Osteocyte (in vitro differentiated cells): Measurements from ENCODE around the gene YIPF6. TPM values are rescaled to one million over a fixed set of nuclear protein-coding genes. Genes with fewer than 3 reads are reported as not detected.
"Not testable (repeated sequence)": the region's sequence is repeated elsewhere in the genome, so short reads cannot be mapped to it uniquely, and the experiment has no call there.

Experiments
- DNase-seq: peaks from one replicate; pipeline ENCODE4 v3.0.0; 2021; ENCODE audit warnings: mixed read lengths; ENCODE audit not compliant: unreplicated experiment; ENCODE audit errors: extremely low spot score
- H3K27ac Mint-ChIP-seq: one replicate; pipeline ENCODE4 v1.8.0; 2021; ENCODE audit warnings: mild to moderate bottlenecking, mixed read lengths; ENCODE audit not compliant: unreplicated experiment
- H3K27me3 Mint-ChIP-seq: one replicate; pipeline ENCODE4 v1.8.0; 2021; ENCODE audit warnings: mixed read lengths; ENCODE audit not compliant: unreplicated experiment
- H3K36me3 Mint-ChIP-seq: one replicate; pipeline ENCODE4 v1.8.0; 2021; ENCODE audit warnings: mixed read lengths; ENCODE audit not compliant: unreplicated experiment
- H3K4me1 Mint-ChIP-seq: one replicate; pipeline ENCODE4 v1.8.0; 2021; ENCODE audit warnings: mixed read lengths; ENCODE audit not compliant: unreplicated experiment
- H3K4me3 Mint-ChIP-seq: one replicate; pipeline ENCODE4 v1.8.0; 2021; ENCODE audit warnings: mild to moderate bottlenecking, moderate library complexity, mixed read lengths; ENCODE audit not compliant: unreplicated experiment
- H3K9me3 Mint-ChIP-seq: one replicate; pipeline ENCODE4 v1.8.0; 2021; ENCODE audit warnings: mixed read lengths; ENCODE audit not compliant: unreplicated experiment
- total RNA-seq: library from RNA; stranded (reverse); gene quantifications from 2 replicates; pipeline ENCODE4 v1.2.1, GENCODE V29; 2021
- TF ChIP-seq, protein P1 (sequence below): fragments of 200-600 bp; sonication (generic); IDR thresholded peaks from 2 replicates; pipeline ENCODE4 v1.5.0; 2021; ENCODE audit warnings: antibody characterized with exemption, mild to moderate bottlenecking, moderate library complexity

The YIPF6 gene
- total RNA-seq, 1 donor from 2014 or later, result 40.0 TPM

DNA sequence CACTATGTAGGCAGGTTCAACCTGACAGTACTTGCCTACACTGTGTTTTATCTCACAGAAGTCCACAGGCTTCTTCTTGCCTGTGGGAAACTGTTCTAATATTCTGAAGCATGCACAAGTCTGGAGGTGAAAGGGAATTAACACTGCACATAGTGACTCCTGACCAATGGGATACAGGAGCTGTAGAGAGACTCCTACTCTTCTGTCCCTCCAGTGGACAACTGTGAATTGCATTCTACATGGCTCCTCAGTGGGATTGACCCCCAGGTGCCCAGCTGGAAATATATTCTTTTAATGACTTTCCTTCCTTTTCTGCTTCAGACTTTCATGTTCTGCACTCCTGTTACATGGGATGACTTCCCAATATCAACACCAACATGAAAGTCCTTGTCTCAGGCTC lies 8.2 kb upstream of the YIPF6 start:
- Mint-ChIP-seq H3K9me3 (no peaks in the 10 kb centered on the region), H3K4me1 (no peaks in the 10 kb centered on the region), H3K36me3 (no peaks in the 10 kb centered on the region), H3K27ac (no peak overlapping the region), H3K27me3 (no peaks in the 10 kb centered on the region), H3K4me3 (no peak overlapping the region)
- TF ChIP-seq, protein P1, sequence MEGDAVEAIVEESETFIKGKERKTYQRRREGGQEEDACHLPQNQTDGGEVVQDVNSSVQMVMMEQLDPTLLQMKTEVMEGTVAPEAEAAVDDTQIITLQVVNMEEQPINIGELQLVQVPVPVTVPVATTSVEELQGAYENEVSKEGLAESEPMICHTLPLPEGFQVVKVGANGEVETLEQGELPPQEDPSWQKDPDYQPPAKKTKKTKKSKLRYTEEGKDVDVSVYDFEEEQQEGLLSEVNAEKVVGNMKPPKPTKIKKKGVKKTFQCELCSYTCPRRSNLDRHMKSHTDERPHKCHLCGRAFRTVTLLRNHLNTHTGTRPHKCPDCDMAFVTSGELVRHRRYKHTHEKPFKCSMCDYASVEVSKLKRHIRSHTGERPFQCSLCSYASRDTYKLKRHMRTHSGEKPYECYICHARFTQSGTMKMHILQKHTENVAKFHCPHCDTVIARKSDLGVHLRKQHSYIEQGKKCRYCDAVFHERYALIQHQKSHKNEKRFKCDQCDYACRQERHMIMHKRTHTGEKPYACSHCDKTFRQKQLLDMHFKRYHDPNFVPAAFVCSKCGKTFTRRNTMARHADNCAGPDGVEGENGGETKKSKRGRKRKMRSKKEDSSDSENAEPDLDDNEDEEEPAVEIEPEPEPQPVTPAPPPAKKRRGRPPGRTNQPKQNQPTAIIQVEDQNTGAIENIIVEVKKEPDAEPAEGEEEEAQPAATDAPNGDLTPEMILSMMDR, result peak; percentile 47
- DNase-seq, result no peak

DNA sequence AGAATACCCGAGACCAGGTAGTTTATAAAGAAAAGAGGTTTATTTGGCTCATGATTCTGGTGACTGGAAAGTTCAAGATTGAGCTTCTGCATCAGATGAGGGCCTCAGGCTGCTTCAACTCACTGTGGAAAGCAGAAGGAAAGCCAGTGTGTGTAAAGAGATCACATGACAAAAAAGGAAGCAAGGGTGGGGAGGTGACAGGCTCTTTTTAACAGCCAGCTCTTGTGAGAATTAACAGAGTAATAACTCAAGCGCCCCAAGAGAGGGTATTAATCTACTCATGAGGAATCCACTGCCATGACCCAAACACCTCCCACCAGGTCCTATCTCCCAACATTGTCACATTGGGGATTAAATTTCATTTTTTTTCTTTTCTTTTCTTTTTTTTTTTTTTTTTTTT lies 6.3 kb upstream of the YIPF6 start:
- H3K27me3 Mint-ChIP-seq, result no peaks in the 10 kb centered on the region
- TF ChIP-seq, protein P1, result no peak
- H3K27ac Mint-ChIP-seq, result no peak overlapping the region
- no peaks in the 10 kb centered on the region for H3K36me3 Mint-ChIP-seq
- H3K9me3 Mint-ChIP-seq, result no peaks in the 10 kb centered on the region
- no peak overlapping the region for H3K4me3 Mint-ChIP-seq
- H3K4me1 Mint-ChIP-seq, result no peaks in the 10 kb centered on the region
- no peak for DNase-seq

DNA sequence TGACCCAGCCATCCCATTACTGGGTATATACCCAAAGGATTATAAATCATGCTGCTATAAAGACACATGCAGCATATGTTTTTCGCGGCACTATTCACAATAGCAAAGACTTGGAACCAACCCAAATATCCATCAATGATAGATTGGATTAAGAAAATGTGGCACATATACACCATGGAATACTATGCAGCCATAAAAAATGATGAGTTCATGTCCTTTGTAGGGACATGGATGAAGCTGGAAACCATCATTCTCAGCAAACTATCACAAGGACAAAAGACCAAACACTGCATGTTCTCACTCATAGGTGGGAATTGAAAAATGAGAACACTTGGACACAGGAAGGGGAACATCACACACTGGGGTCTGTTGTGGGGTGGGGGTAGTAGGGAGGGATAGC lies 5.1 kb upstream of the YIPF6 start:
- H3K4me3 Mint-ChIP-seq, H3K4me1 Mint-ChIP-seq, DNase-seq, H3K9me3 Mint-ChIP-seq, H3K36me3 Mint-ChIP-seq, H3K27ac Mint-ChIP-seq, H3K27me3 Mint-ChIP-seq: not testable (repeated sequence)

DNA sequence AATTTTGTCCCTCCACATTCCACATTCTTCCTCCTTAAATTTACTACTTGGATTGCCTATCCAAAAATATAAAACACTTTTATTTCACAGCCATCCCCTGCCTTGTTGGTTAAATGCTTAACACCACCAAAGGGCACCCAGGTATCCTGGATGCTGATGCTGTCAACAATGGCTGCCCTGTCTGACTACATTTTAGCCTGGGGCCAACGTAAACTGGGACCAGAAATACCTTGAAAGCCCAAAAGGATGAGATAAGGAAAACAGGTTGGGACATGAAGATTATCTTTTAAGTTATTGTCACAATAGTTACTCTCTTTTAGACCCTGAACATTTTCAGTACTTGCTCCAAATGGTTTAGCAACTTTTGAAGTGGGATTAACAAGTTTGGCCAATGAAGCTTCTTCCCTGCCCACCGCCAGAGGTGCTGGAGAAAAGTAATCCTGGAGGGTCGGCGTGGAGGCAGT lies 775 bp upstream of the YIPF6 start:
- H3K36me3 Mint-ChIP-seq, result no peaks in the 10 kb centered on the region
- H3K4me1 Mint-ChIP-seq, result peaks cover 10% of the 10 kb centered on the region
- peak overlapping the region; percentile 90 for H3K4me3 Mint-ChIP-seq
- TF ChIP-seq, protein P1, result peak; percentile 23
- peak overlapping the region; percentile 99 for H3K27ac Mint-ChIP-seq
- no peaks in the 10 kb centered on the region for H3K27me3 Mint-ChIP-seq
- no peaks in the 10 kb centered on the region for H3K9me3 Mint-ChIP-seq
- DNase-seq, result no peak

DNA sequence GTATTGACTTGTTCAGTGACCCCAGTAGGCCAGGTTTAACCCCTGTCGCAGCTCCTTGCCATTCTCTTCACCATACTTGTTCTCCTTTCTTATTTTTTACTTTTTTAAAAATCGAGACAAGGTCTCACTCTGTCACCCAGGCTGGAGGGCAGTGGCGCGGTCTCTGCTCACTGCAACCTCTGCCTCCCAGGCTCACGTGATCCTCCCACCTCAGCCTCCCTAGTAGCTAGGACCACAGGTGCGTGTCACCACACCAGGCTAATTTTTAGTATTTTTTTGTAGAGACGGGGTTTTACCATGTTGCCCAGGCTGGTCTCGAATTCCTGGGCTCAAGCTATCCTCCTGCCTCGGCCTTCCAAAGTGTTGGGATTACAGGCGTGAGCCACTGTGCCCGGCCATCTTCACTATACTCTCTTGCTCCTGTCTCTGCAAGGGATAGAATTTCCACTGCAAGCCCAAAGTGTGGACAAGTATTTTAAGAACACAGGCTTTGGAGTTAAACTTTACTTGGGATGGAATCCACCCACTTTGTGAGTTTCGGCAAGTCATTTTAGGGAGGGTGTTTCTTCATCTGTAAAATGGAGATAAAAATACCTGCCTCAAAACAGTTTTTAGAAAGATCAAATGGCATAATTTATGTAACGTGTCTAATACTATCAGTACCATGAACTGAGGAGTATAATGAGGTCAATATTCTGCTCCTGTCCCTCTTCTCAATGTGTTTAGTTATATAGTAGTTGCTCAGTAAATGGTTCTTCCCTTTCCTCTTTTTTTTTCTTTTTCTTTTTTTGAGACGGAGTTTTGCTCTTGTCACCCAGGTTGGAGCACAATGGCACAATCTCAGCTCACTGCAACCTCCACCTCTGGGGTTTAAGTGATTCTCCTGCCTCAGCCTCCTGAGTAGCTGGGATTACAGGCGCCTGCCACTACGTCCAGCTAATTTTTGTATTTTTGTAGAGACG lies 973 bp downstream of the YIPF6 start:
- TF ChIP-seq, protein P1, result no peak
- Mint-ChIP-seq H3K27ac (peak overlapping the region; percentile 99), H3K27me3 (no peaks in the 10 kb centered on the region), H3K4me1 (peaks cover 10% of the 10 kb centered on the region), H3K4me3 (peak overlapping the region; percentile 90), H3K36me3 (no peaks in the 10 kb centered on the region), H3K9me3 (no peaks in the 10 kb centered on the region)
- DNase-seq, result no peak
